Natural killer cell (primary cell): ENCODE data around the gene MAPK1. TPM values are rescaled to one million over a fixed set of nuclear protein-coding genes. Genes with fewer than 3 reads are reported as not detected.
A peak's percentile ranks its signal among the peaks of the same experiment; 100 is the strongest.

ENCODE experiments used
- ATAC-seq, 3 donors: fragments of 150-1000 bp in 2 of 3; fragments of 200-7000 bp in 1 of 3; cut with Tn5 transposase; 1 replicate in 1 of 3; 2 replicates in 2 of 3; pipeline ENCODE4 v1.10.0; 2021; ENCODE audit warnings: mild to moderate bottlenecking in 2 of 3, moderate library complexity in 2 of 3
- DNase-seq, 2 donors: peaks; one replicate each; pipeline versions ENCODE4 v3.0.0 to v3.0.0-alpha.2; 2013 to 2021; ENCODE audit warnings: mixed read lengths in 1 of 2
- H3K27ac ChIP-seq: one replicate; pipeline ENCODE4 v1.5.1; 2013; ENCODE audit warnings: mild to moderate bottlenecking, low read length
- H3K27me3 ChIP-seq: one replicate; pipeline ENCODE4 v1.6.1; 2013; ENCODE audit warnings: low read length; ENCODE audit not compliant: control insufficient read depth, insufficient read depth
- H3K36me3 ChIP-seq: one replicate; pipeline ENCODE4 v1.6.1; 2013; ENCODE audit warnings: low read length; ENCODE audit not compliant: control insufficient read depth, insufficient read depth
- H3K4me1 ChIP-seq: one replicate; pipeline ENCODE4 v1.6.1; 2013; ENCODE audit warnings: low read length; ENCODE audit not compliant: control insufficient read depth, insufficient read depth
- H3K4me3 ChIP-seq: one replicate; pipeline ENCODE4 v1.5.1; 2013; ENCODE audit warnings: low read length
- H3K9me3 ChIP-seq: one replicate; pipeline ENCODE4 v1.6.1; 2013; ENCODE audit warnings: low read length; ENCODE audit not compliant: control insufficient read depth, insufficient read depth
- H3K27ac Mint-ChIP-seq, 2 donors: one replicate each; pipeline ENCODE4 v1.8.0; 2022; ENCODE audit warnings: mild to moderate bottlenecking in 2 of 2, mixed read lengths in 2 of 2, moderate library complexity in 1 of 2
- H3K27me3 Mint-ChIP-seq, 2 donors: one replicate each; pipeline ENCODE4 v1.8.0; 2022; ENCODE audit warnings: low read depth in 2 of 2, mixed read lengths in 2 of 2
- H3K36me3 Mint-ChIP-seq: one replicate; pipeline ENCODE4 v1.8.0; 2022; ENCODE audit warnings: mixed read lengths
- H3K4me1 Mint-ChIP-seq, 2 donors: one replicate each; pipeline ENCODE4 v1.8.0; 2022; ENCODE audit warnings: mixed read lengths in 2 of 2
- H3K4me3 Mint-ChIP-seq: one replicate; pipeline ENCODE4 v1.8.0; 2022; ENCODE audit warnings: mild to moderate bottlenecking, moderate library complexity, mixed read lengths
- H3K9me3 Mint-ChIP-seq, 2 donors: one replicate each; pipeline ENCODE4 v1.8.0; 2022; ENCODE audit warnings: mixed read lengths in 2 of 2
- CTCF ChIP-seq: fragments of 200-600 bp; IDR thresholded peaks from one replicate; pipeline ENCODE4 v1.8.0; 2022; ENCODE audit warnings: antibody characterized with exemption
- WGBS: methylation state at CpG from one replicate; pipeline ENCODE4 v1.1.7; 2013; ENCODE audit warnings: missing lambda C conversion rate; ENCODE audit not compliant: insufficient coverage; 5-methylcytosine and 5-hydroxymethylcytosine counted together
- intact Hi-C: fragments of 100-400 bp; cut with micrococcal nuclease; formaldehyde crosslinking; loops from one replicate; pipeline ENCODE4 v1.14.2; 2022
- total RNA-seq, 4 donors: library from RNA; stranded (reverse); fragments of 120-200 nt in 1 of 4; gene quantifications; one replicate each; pipeline versions ENCODE4 v1.2.3 to v1.2.4, GENCODE V29; 2013 to 2022

The MAPK1 gene
- total RNA-seq, 3 donors from 2014 or later (not counting 1 experiment from before 2014, with no cell fraction given) = 189 to 246 (median 214) TPM

- no peaks in the 10 kb centered on the region for H3K9me3 Mint-ChIP-seq
- DNase-seq = no peak
- WGBS = 97% methylated on average over 3 of the region's 3 CpGs
- Histone ChIP-seq H3K4me3 (no peak overlapping the region), H3K9me3 (no peaks in the 10 kb centered on the region), H3K36me3 (peaks cover 16% of the 10 kb centered on the region), H3K27ac (no peak overlapping the region), H3K27me3 (no peaks in the 10 kb centered on the region), H3K4me1 (peaks cover 10% of the 10 kb centered on the region)
- intact Hi-C loops = loop anchor here (5.0 kb wide), 1 partner anchor 153 kb away; the partner anchor contains the start of gene MAPK1
- H3K4me3 Mint-ChIP-seq = no peak overlapping the region
- no peaks in the 10 kb centered on the region for H3K27me3 Mint-ChIP-seq
- no peak for TF ChIP-seq CTCF
- ATAC-seq = no peak
- H3K4me1 Mint-ChIP-seq = peaks cover 29 to 37% of the 10 kb centered on the region in 2 donors
- H3K27ac Mint-ChIP-seq = peak overlapping the region in 1 of 2 donors; percentile 43
- no peaks in the 10 kb centered on the region for H3K36me3 Mint-ChIP-seq
Measured at GRCh38 chr22:21714786-21715185, 152.7 kb downstream of the MAPK1 start.

- Mint-ChIP-seq H3K36me3 (no peaks in the 10 kb centered on the region), H3K27me3 (no peaks in the 10 kb centered on the region), H3K4me1 (peaks cover 31 to 34% of the 10 kb centered on the region in 2 donors), H3K4me3 (no peak overlapping the region), H3K9me3 (no peaks in the 10 kb centered on the region), H3K27ac (peak overlapping the region; percentile 43 to 80)
- TF ChIP-seq CTCF = no peak
- H3K4me3 ChIP-seq = no peak overlapping the region
- no peaks in the 10 kb centered on the region for H3K9me3 ChIP-seq
- no peak for DNase-seq
- no peak for ATAC-seq
- WGBS = 96% methylated on average over 32 of the region's 32 CpGs
- no peaks in the 10 kb centered on the region for H3K27me3 ChIP-seq
- intact Hi-C loops = loop anchor here (5.0 kb wide), 1 partner anchor 153 kb away; the partner anchor contains the start of gene MAPK1
- H3K27ac ChIP-seq = no peak overlapping the region
- peaks cover 10% of the 10 kb centered on the region for H3K4me1 ChIP-seq
- H3K36me3 ChIP-seq = peaks cover 21% of the 10 kb centered on the region
Measured at GRCh38 chr22:21714059-21714770, 153.2 kb downstream of the MAPK1 start.

GRCh38 chr22:21713428-21714058 lies 153.9 kb downstream of the MAPK1 start:
- H3K4me3 ChIP-seq = no peak overlapping the region

More at GRCh38 chr22:21713428-21714058, 153.9 kb downstream of the MAPK1 start:
- H3K4me3 Mint-ChIP-seq = no peak overlapping the region
- peaks cover 7% of the 10 kb centered on the region for H3K4me1 ChIP-seq
- H3K36me3 ChIP-seq = peaks cover 25% of the 10 kb centered on the region
- no peak for DNase-seq
- no peaks in the 10 kb centered on the region for H3K27me3 Mint-ChIP-seq
- peak; percentile 45 for TF ChIP-seq CTCF
- peaks cover 25 to 27% of the 10 kb centered on the region in 2 donors for H3K4me1 Mint-ChIP-seq
- intact Hi-C loops = loop anchor here (1.0 to 5.0 kb wide), 3 partner anchors 154 to 239 kb away; partner anchors contain the start of genes MAPK1 and PPM1F
- H3K9me3 Mint-ChIP-seq = no peaks in the 10 kb centered on the region
- peak overlapping the region; percentile 76 to 80 for H3K27ac Mint-ChIP-seq
- H3K9me3 ChIP-seq = no peaks in the 10 kb centered on the region
- H3K27ac ChIP-seq = no peak overlapping the region
- no peaks in the 10 kb centered on the region for H3K36me3 Mint-ChIP-seq
- no peaks in the 10 kb centered on the region for H3K27me3 ChIP-seq
- peak in 2 of 3 donors; percentile 19 to 42 for ATAC-seq
- WGBS = 79% methylated on average over 9 of the region's 9 CpGs
